GM23338 (cell line): ENCODE results near the gene BEND4. TPM values are rescaled to one million over a fixed set of nuclear protein-coding genes. Genes with fewer than 3 reads are reported as not detected.

ENCODE experiments used
- ATAC-seq: fragments of 200-7000 bp; cut with Tn5 transposase; 3 replicates; pipeline ENCODE4 v1.9.1; 2020
- DNase-seq: peaks from one replicate; pipeline ENCODE4 v3.0.0-alpha.2; 2015; ENCODE audit warnings: low spot score
- H2AFZ ChIP-seq: fragments of 200-600 bp; sonication (generic); 2 replicates; pipeline ENCODE4 v1.8.0; 2016; ENCODE audit warnings: antibody characterized with exemption, mild to moderate bottlenecking, moderate library complexity
- H3F3A ChIP-seq: fragments of 200-600 bp; sonication (generic); replicated peaks from 2 replicates; pipeline ENCODE4 v1.8.0; 2017; ENCODE audit warnings: antibody characterized with exemption, mixed run types, low read depth
- H3K27ac ChIP-seq: fragments of 200-600 bp; sonication (generic); 2 replicates; pipeline ENCODE4 v1.6.1; 2016; ENCODE audit warnings: low read depth
- H3K27me3 ChIP-seq: fragments of 200-600 bp; sonication (generic); 2 replicates; pipeline ENCODE4 v1.8.0; 2016; ENCODE audit warnings: mild to moderate bottlenecking, mixed run types, moderate library complexity; ENCODE audit not compliant: insufficient read depth
- H3K36me3 ChIP-seq: fragments of 200-600 bp; sonication (generic); 2 replicates; pipeline ENCODE4 v1.8.0; 2016; ENCODE audit warnings: mild to moderate bottlenecking; ENCODE audit not compliant: insufficient read depth
- H3K4me1 ChIP-seq: fragments of 200-600 bp; sonication (generic); 2 replicates; pipeline ENCODE4 v1.8.0; 2016; ENCODE audit warnings: mild to moderate bottlenecking, moderate library complexity; ENCODE audit not compliant: insufficient read depth
- H3K4me2 ChIP-seq: fragments of 200-600 bp; sonication (generic); 2 replicates; pipeline ENCODE4 v1.7.1; 2017; ENCODE audit warnings: mixed run types
- H3K4me3 ChIP-seq: fragments of 200-600 bp; sonication (generic); 2 replicates; pipeline ENCODE4 v1.6.1; 2016; ENCODE audit warnings: mixed run types
- H3K79me2 ChIP-seq: fragments of 200-600 bp; sonication (generic); replicated peaks from 2 replicates; pipeline ENCODE4 v1.8.0; 2017; ENCODE audit warnings: mild to moderate bottlenecking; ENCODE audit not compliant: insufficient read depth
- H3K9me2 ChIP-seq: fragments of 200-600 bp; sonication (generic); 2 replicates; pipeline ENCODE4 v1.8.0; 2017; ENCODE audit not compliant: insufficient read depth
- H4K20me1 ChIP-seq: fragments of 200-600 bp; sonication (generic); replicated peaks from 2 replicates; pipeline ENCODE4 v1.8.0; 2017; ENCODE audit warnings: mild to moderate bottlenecking; ENCODE audit not compliant: insufficient read depth
- H3K27ac Mint-ChIP-seq: 2 replicates; pipeline ENCODE4 v1.8.0; 2020; ENCODE audit warnings: inconsistent platforms, mild to moderate bottlenecking, moderate library complexity, mixed read lengths
- H3K27me3 Mint-ChIP-seq: 3 replicates; pipeline ENCODE4 v1.8.0; 2022; ENCODE audit warnings: low read depth, mild to moderate bottlenecking, moderate library complexity, mixed read lengths, inconsistent platforms; ENCODE audit not compliant: insufficient read depth, poor library complexity
- H3K36me3 Mint-ChIP-seq: 3 replicates; pipeline ENCODE4 v1.8.0; 2021; ENCODE audit warnings: low read depth, mild to moderate bottlenecking, inconsistent platforms, moderate library complexity, mixed read lengths
- H3K4me1 Mint-ChIP-seq: 3 replicates; pipeline ENCODE4 v1.8.0; 2020; ENCODE audit warnings: mild to moderate bottlenecking, inconsistent platforms, mixed read lengths
- H3K4me3 Mint-ChIP-seq: 3 replicates; pipeline ENCODE4 v1.8.0; 2021; ENCODE audit warnings: moderate library complexity, mild to moderate bottlenecking, inconsistent platforms, mixed read lengths
- H3K9me3 Mint-ChIP-seq: 3 replicates; pipeline ENCODE4 v1.8.0; 2020; ENCODE audit warnings: moderate library complexity, mild to moderate bottlenecking, inconsistent platforms, mixed read lengths
- CREB1 ChIP-seq: fragments of 250-450 bp; sonication (Bioruptor Pico); IDR thresholded peaks from 2 replicates; pipeline ENCODE4 v1.5.0; 2020; ENCODE audit warnings: low read depth, mild to moderate bottlenecking, moderate library complexity
- CTCF ChIP-seq, 2 experiments: fragments of 200-600 bp in 1 of 2; sonication (generic) in 1 of 2; conservative IDR thresholded peaks; 2 replicates each; pipeline versions ENCODE4 v1.5.1 to v1.6.1; 2016 to 2017; ENCODE audit warnings: antibody characterized with exemption in 2 of 2, low read depth in 2 of 2, mild to moderate bottlenecking in 2 of 2, moderate library complexity in 1 of 2
- JUNB ChIP-seq: IDR thresholded peaks from one replicate; pipeline ENCODE4 v1.6.1; 2016; ENCODE audit warnings: antibody characterized with exemption; ENCODE audit not compliant: unreplicated experiment
- NANOG ChIP-seq: IDR thresholded peaks from 2 replicates; pipeline ENCODE4 v1.6.1; 2016; ENCODE audit warnings: antibody characterized with exemption, borderline replicate concordance
- ZNF331 ChIP-seq: fragments of 250-450 bp; sonication (Bioruptor Pico); IDR thresholded peaks from 2 replicates; pipeline ENCODE4 v1.5.0; 2020; ENCODE audit warnings: low read depth, mild to moderate bottlenecking, moderate library complexity
- ZNF462 ChIP-seq: fragments of 250-450 bp; sonication (Bioruptor Pico); IDR thresholded peaks from 2 replicates; pipeline ENCODE4 v1.5.0; 2020; ENCODE audit warnings: mild to moderate bottlenecking, moderate library complexity
- polyA plus RNA-seq: library from polyadenylated mRNA; unstranded; fragments of >200 nt; fragmentation: Nextera tagmentation; extraction: Ambion mirVana; gene quantifications from 2 replicates; pipeline ENCODE4 v1.2.1, GENCODE V29; 2016
- total RNA-seq: library from RNA; depleted of rRNA; stranded (reverse); fragments of >200 nt; shearing (Covaris generic); gene quantifications from 2 replicates; pipeline ENCODE4 v1.2.3, GENCODE V29; 2014

Gene BEND4
- total and polyA plus RNA-seq, 2 experiments from 2014 or later, result 13.5 to 60.2 TPM

- H3K36me3 Mint-ChIP-seq, result peaks cover 13% of the 10 kb centered on the region; the same call in 2 of the 3 replicates
- no peak overlapping the region for H3K27ac Mint-ChIP-seq
- no peaks in the 10 kb centered on the region for H3K36me3 ChIP-seq
- H3K4me3 ChIP-seq, result no peak overlapping the region
- DNase-seq (no peak), ATAC-seq (no peak)
- TF ChIP-seq JUNB (no peak), NANOG (no peak), ZNF331 (no peak), ZNF462 (CRISPR knock-in tag) (no peak), CTCF (conservative IDR thresholded peaks at IDR 0.05; ENCODE audit: low read depth in 2 of 2) (no peak), CREB1 (CRISPR knock-in tag) (no peak)
- no peaks in the 10 kb centered on the region for H3K27me3 ChIP-seq
- H3K4me3 Mint-ChIP-seq, result no peak overlapping the region
- H3K4me1 ChIP-seq, result no peaks in the 10 kb centered on the region
- no peak overlapping the region for H3K4me2 ChIP-seq
- H2AFZ ChIP-seq, result no peak overlapping the region
- H3K4me1 Mint-ChIP-seq, result no peaks in the 10 kb centered on the region
- H3K9me3 Mint-ChIP-seq, result no peaks in the 10 kb centered on the region; the same call in 2 of the 3 replicates
- no peaks in the 10 kb centered on the region for H4K20me1 ChIP-seq
- no peaks in the 10 kb centered on the region for H3K9me2 ChIP-seq
- no peak overlapping the region for H3K27ac ChIP-seq
- no peaks in the 10 kb centered on the region for H3F3A ChIP-seq
- no peaks in the 10 kb centered on the region for H3K79me2 ChIP-seq
- H3K27me3 Mint-ChIP-seq, result peaks cover 2% of the 10 kb centered on the region
Measured at GRCh38 chr4:42088386-42088785, 64.1 kb downstream of the BEND4 start.
